ENCODE results near the gene OXT.

DNA sequence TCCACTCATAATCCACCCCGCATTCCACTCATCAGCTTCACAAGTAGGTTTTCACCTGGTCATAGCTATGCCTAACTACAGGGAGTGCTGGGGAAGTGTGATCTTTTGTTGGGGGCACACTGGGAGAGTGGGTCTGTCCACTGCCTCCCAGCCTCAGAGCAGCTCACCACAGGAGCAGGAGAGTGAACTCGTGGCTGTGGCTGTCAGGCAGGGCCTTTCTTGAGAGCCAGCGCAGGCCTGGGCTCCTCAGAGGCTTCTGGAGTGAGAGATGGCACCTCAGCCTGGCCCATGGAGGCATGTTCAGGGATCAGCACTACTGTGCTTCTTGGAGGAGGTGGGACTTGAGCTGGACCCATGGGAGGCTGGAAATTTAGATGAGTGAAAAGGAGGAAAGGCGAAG, 32.0 kb upstream of the OXT start:
- TF ChIP-seq BHLHE40 (IDR thresholded peaks at IDR 0.05; ENCODE audit: borderline replicate concordance) (no peak), ZNF384 (IDR thresholded peaks at IDR 0.05) (no peak), TARDBP (IDR thresholded peaks at IDR 0.05) (no peak), FOXK2 (IDR thresholded peaks at IDR 0.05) (no peak), FOXA1 (IDR thresholded peaks at IDR 0.05) (no peak), SP1 (IDR thresholded peaks at IDR 0.05) (no peak), FOXM1 (IDR thresholded peaks at IDR 0.05; ENCODE audit: borderline replicate concordance) (no peak), NFRKB (IDR thresholded peaks at IDR 0.05) (no peak), HDGF (IDR thresholded peaks at IDR 0.05; ENCODE audit: borderline replicate concordance) (no peak), PKNOX1 (IDR thresholded peaks at IDR 0.05) (no peak), SUZ12 (IDR thresholded peaks at IDR 0.05) (no peak)

All from HEK293T (cell line).